Stimulated activated CD8-positive, alpha-beta memory T cell treated with anti-CD3 and anti-CD28 coated beads, Interleukin-12 subunit alpha, Interleukin-12 subunit beta, amount 100 ng/mL, for 4 hours (primary cell): ENCODE results near the gene HBS1L.
"Not testable (repeated sequence)": the region's sequence is repeated elsewhere in the genome, so short reads cannot be mapped to it uniquely, and the experiment has no call there.

Experiments used
- DNase-seq: peaks from one replicate; pipeline ENCODE4 v3.0.0-alpha.2; 2020; ENCODE audit warnings: low read depth

Gene HBS1L

DNA sequence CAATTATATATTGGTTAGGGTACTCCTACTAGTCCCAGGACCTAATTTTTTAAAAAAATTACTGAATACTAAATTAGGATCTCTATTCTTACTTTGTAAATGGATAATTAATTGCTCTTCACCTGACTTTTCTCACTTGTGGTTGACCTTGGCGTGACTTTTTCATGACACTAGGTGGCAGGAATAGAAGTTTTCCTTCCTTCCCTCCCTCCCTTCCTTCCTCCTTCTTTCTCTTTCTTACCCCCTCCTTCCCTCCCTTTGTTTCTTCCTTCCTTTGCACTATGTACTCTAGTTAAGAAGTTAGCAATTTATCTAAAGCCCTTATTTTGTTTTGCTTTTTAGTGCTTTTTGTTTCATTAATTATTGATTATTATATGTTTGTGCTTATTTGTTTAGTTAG, 20.4 kb upstream of the HBS1L start:
- no peak for DNase-seq

DNA sequence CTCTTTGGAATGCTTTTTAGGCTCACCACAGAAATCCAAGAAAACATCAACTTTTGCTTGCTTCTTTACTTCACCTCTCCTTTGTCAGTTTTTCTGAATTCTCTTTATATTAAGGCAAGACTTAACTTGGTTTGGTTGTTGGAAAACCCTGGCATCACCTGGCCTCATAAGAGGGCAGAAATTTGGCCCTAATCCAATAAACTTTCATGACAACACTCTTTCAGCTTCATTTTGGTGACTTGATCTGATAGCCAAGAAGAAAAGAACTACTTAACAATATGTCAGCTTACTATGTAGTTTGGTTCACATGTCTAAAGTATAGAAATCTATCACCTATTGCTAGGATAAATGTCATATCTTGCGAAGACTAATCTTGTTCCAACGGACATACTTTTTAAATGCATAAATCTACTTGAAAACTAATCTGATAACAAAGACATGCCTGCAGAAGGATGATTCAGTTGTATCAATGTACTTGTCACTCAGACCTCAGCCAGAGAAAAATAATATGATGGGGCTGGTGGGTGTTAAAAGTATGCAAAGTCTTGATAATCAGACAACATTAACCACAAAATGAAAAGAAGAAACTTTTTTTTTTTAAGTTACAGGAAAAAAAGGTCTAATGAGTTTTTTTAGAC, 19.3 kb upstream of the HBS1L start:
- no peak for DNase-seq

DNA sequence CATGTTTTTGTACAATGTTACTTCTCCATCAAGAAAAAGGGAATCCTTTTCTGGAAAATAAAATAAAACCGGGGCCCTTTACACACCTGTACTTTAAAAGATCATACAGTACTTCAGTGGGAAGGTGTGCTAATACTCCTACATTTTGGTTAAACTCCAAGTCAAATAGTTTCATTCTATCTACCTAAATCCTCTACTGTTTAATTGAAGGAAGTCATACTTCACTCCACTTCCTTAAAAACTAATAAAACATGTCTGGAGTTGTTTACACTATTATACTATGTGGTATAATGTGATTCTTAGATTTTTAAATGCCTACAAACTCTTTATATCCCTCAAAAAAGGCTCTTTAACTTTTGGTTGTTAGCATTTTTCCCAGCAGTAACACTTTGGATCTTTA, 18.6 kb upstream of the HBS1L start:
- no peak for DNase-seq

DNA sequence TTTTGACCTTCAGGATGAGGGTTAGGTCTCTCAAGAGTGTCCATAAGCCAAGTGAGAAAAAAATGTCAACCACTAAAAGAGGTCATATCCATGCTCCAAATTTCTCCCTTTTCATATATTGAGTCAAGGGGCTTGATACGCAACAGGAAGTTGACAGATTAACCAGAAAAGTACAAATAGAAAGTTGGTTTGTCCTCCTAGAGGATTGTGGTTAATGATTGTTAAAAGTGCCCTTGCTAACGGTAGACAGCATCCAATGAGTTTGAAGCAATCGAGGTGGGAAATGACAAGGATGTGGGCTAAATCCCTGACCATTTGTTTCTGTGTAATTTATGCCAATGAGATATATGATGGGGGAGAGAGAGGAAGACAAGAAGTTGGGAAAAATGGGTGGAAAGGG, 18.1 kb upstream of the HBS1L start:
- no peak for DNase-seq

DNA sequence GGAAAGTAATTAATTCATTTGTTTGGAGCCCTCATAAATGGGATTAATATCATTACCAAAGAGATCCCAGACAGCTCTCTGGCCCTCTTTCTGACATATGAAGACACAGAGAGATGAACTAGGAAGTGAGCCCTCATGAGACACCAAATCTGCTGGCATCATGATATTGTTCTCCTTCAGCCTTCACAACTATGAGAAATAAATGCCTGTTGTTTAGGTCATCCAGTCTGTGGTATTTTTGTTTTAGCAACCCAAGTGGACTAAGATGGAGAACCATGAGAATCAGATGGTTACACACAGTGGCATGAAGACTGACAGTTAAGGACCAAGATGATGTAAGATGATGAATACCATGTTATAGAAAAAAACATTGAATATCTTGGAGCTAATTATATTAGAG, 16.9 kb upstream of the HBS1L start:
- DNase-seq = no peak

DNA sequence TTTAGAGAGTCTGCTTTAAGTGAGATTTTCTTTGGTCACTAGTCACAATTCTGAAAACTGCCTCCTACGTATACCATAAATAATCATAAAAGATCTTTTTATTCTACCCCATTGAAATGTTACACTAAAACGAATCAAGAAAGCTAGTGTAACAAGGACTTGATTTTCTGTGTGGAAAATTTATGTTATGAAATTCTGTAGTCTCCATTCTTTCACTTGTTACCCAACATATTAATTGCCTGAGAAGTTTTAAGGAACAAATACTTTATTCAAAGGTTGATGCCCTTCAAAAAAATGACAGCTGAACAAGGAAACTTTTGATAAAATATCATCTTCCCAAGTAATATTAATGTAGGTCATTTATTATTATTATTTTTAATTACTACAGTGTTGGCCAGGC, 13.3 kb upstream of the HBS1L start:
- DNase-seq = no peak

DNA sequence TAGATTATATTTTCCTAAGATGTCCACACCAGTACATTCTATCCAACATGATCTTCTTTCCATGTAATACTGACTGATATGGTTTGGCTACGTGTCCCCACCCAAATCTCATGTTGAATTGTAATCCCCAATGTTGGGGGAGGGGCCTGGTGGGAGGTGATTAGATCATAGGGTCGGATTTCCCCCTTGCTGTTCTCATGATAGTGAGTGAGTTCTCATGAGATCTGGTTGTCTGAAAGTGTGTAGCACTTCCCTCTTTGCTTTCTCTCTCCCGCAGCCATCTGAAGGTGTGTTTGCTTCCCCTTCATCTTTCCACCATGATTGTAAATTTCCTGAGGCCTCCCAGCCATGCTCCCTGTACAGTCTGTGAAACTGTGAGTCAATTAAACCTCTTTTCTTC, 12.2 kb upstream of the HBS1L start:
- no peak for DNase-seq

DNA sequence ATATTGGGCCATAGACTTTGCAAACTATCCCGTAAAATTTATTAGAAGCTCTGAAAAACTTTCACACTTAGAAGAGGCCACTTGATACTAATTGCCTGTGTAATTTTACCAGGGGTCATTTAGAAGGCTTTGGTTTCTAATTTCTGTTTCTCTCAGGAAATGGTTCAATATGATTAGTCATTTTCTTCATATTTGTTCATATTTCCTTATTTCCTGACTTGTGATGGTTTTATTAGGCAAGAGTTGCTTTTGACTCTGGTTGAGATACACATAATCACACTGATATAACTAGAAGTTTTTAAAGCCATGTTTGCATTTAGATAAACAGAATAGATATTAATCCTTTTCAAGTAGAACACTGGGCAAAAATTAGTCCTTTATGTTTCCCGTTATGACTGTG, 11.8 kb upstream of the HBS1L start:
- no peak for DNase-seq

DNA sequence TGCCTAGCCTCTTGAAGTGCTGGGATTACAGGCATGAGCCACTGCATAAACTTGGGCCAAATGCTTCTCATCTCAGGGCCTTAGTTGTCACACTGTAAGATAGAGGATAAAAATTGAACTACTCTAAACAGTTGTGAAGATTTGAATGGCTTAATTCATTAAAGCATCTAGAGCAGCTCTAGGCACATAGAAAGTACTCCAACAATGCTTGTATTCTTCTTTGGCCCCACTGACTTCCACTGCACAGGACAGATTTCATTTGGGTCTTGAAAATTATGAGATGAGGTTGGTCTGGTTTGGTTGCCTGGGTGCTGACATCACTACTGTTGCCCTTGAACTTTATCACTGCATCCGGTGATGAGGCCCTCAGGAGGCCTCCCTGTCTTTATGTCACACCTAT, 10.0 kb upstream of the HBS1L start:
- no peak for DNase-seq

DNA sequence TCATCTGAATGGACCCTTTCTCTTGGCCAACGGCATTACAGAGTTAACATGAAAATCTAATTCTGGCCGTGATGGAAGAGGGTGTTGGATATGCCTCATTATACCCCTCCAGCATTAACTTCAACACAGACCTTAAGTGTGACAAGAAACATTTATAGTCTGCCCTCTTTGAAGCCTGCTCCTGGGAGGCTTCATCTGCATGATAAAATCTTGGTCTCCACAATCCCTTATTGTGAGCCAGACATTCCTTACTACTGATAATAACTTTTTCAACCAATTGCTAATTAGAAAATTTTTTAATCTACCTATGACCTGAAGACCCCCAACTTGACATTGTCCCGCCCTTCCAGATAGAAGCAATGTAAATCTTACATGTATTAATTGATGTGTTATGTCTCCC, 9.3 kb upstream of the HBS1L start:
- no peak for DNase-seq

DNA sequence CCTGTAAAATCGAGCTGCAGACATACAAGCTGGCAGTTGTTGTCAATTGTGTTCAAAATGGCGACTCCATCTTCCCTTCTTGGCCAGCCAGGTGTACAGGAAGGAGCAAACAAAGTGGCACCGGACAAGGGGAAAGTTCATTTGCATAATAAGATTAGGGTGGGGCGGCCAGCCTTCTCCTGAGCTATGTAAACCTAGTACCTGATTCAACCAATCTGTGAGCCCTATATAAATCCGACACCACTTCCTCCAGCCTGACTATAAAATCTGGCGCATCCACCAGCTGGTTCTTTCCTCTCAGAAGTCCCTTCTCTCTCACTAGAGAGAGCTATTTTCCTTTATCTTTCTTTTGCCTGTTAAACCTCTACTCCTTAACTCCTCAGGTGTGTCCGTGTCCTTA, 8.1 kb upstream of the HBS1L start:
- no peak for DNase-seq

DNA sequence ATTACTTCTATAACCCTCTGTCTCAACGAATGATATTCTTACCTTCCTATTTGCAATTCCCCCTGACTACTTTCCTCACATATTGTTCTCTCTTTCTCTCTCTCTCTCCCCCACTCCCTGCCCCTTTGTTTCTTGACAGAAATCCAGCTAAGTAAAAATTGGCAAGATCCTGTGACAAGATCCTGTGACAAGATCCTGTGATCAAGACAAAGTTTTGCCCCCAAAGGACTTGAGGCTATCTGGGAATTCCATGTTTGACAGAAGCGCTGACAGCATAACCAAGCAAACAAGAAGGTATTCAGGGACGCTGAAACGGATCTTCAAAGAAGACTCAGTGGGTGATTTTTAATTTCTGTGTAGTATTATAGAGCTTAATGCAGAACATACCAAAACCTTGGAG, 5.5 kb upstream of the HBS1L start:
- DNase-seq = no peak

DNA sequence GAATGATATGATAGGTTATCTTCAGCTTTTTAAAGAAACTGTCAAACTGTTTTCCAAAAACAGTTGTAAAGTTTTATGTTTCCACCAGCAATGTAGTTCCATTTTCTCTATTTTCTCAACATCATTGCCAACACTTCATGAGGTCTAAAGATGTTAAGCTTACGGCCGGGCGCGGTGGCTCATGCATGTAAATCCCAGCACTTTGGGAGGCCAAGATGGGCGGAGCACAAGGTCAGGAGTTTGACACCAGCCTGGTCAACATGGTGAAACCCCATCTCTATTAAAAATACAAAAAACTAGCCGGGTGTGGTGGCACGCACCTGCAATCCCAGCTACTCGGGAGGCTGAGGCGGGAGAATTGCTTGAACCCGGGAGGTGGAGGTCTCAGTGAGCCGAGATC, 3.7 kb upstream of the HBS1L start:
- DNase-seq = not testable (repeated sequence)

DNA sequence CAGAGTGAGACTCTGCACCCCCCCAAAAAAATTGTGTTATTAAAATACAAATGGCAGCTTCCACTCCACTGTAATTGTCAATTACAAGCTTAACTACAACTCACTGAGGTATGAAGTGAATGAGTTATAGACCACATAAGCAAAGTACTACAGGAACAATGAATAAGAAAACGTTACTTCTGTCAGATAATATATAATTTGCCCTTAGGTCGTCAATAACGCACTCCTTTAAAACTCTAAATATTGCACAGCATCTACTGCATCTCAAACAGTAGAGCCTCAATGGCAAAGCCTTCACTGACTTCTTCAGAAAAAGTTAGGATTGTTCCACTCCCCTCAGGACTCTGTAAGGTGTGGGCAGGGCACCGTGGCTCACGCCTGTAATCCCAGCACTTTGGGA, 2.0 kb upstream of the HBS1L start:
- no peak for DNase-seq

DNA sequence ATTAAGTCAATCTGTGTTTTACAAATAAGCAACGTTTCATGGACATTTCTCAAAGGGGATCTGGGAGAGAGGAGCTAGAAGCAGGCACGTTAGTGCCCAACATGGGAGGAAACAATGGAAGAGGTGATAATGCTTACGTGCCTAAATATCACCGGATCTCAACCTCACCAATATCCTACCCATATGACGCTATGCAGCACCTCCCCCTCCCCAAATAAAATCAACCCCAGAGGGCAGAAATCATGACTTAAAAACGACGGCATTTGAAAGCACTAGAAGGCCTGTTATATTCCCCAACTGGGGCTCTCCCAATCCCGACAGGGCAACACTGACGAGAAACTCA, 425 bp downstream of the HBS1L start:
- DNase-seq = no peak

DNA sequence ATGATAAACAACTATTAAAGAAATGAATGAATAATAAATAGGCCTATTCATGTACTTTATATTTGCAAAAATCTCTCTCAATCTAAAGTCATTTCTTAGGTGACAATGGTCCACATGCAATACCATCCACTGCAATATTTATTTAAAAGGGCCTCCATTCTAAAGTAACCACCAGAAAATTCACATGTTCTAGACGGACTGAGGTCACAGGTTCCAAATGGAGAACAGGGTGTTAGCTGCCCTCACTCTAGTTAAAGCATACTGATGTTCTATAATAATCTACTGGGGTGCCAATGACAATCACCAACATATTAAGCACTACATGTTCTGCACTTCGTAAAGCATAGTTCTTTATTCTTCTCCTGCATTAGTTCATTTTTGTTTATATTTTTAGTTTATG, 1.2 kb downstream of the HBS1L start:
- DNase-seq = no peak

DNA sequence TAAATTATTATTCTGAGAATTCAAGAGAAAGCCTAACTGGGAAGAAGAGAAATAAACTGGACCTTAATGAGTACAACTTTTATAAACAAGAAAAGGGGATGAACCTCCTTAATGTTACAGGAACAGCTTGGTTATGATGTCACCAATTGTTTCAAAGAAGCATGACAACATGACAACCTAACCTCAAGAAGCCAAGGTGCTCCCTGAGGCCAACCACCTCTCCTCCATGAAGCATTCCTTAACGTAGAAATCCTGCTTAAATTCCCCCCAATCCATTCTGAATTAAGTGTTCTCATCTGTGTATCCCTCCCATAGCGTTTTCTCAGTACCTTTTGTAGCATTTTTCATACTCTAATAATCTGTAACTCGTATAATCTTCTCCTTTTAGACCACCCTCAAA, 1.7 kb downstream of the HBS1L start:
- DNase-seq = no peak

DNA sequence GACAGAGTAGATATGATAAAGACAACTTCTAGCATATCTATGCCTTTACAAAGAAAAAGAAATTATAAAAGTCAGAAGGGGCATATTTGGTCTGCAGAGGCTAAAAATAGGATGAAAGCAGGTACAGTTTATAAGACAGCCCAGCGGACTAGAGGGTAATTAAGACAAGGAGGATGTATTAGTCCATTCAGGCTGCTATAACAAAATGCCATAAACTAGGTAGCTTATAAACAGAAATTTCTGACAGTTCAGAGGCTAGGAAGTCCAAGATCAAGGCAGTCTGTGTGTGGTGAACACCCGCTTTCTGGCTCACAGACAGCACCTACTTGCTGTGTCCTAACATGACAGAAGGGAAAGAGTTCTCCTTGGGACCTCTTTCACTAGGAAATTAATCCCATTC, 5.7 kb downstream of the HBS1L start:
- no peak for DNase-seq

DNA sequence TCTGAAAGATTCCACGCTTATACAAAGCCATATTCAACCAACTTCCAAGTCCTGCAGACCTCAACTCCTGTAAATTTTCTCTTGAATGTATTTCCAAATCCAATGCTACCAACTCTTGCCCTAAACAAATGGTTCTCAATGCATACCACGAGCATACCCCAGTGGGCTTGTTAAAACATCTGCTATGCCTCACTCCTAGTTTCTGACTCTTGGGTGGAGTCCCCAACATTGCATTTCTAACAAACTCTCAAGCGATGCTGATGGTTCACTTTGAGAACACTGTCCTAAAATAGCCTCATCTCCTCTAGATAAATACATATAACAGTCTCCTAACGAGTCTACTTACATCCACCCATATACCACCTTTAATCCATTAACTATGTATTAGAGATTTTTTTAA, 7.3 kb downstream of the HBS1L start:
- DNase-seq = no peak

DNA sequence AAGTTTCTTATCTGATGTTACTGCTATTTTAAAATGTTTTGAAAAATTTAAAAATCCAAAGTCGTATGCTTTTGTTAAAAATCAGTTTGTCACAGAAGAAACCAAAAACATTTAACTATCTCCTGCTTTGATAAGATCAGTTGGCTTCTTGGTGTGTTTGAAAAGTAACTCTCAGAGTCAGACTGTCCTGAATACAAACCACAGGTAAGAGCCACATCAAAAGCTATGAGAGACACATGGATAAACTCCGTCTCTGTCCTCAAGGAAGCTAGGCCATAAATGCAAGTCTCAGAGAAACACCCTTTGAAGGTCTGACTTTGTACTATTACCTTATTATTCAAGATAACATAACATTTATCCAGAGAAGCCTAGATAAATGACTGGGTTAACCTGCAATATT, 7.7 kb downstream of the HBS1L start:
- DNase-seq = no peak

DNA sequence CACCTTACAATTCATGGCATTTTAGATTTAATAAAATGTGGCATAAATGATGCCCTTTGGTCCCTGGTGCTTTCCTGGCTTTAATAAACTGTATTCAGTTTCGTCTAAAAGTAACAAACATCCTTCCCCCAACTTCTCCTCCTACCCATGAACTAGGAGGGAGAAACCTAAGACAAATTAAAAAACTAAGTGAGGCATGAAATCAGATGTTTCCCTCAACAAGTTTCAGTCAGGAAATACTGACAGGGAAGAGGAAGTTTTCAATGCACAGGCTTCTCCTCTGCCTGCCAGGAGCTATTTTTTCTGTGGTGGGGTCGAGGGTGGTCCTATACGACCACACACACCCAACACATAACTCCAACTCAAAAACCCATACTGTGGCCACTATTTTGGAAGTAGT, 10.0 kb downstream of the HBS1L start:
- DNase-seq = no peak

DNA sequence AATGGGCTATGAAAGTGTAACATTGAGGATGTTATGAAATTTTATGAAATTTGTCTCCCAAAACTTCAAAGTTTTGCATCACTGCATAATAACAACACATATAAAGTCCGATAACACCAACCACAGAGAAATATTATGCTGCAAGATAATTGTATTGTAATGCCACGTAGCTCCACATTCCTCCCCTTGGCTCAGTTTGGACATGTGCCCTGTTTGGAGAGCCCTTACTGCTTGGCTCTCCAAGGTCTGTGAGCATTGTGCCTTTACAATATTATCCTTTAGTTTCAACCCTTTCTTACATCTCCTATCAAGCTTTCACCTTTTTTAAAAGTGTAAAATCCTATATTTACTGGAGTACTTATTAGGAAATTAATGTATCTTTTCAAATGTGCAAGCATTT, 10.8 kb downstream of the HBS1L start:
- DNase-seq = no peak

DNA sequence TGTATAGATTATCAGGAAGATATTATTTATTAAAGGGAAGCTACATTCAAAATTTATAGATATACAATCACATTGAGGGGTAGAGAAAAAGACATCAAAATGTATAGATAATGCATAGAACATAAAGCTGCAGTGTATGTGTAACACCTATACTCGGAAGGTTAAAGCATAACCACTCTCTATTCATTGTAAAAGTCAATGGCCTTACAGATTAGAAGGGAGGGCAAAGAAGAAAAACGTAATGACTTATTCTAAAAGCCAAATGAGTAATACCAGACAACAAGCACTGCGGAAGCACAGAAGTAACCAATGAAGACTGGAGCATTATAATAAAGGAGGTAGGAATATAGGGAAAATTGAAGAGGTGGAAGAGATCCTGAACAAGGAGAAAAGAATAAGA, 11.3 kb downstream of the HBS1L start:
- DNase-seq = no peak

DNA sequence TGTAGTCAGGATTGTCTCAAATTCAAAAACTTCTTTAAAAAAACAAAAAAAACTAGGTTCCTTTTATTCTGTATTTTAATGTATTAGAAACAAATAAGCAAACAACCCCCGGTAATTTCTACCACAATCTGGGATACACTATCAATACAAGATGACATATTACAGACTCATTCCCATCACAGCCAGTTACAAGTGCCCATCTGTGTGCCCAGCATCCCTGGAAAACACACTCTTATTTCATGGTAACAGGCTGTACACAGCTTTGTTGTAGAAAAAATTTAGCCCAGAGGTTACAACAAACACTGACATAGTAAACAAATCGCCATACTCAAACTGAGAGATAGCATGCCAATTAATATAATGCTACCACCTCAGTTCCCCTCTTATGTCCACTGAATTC, 16.3 kb downstream of the HBS1L start:
- DNase-seq = no peak

DNA sequence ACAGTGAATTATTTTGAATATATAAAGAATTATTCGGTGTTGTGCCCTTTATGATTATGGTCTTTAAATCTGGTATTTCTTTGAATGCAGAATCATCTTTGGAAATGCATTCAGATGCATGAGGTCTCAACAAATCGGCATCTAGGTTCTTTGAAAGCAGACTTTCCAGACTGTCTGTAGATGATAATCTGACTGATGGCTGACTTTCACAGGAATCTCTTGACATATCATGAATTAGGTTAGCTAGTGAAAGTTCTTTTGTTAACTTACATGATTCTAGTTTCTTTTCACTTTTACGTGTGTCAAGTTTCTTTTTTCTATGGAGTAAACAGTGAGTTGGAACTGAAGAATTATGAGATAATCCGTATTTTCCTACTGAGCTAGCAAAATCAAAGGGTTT, 17.1 kb downstream of the HBS1L start:
- DNase-seq = no peak
